ENCODE data around the gene DOCK2. TPM values are rescaled to one million over a fixed set of nuclear protein-coding genes. Genes with fewer than 3 reads are reported as not detected.

Gene DOCK2
- polyA plus RNA-seq, 1 donor (not counting 4 experiments of a cell fraction or from before 2014, with no cell fraction given) = 0.21 TPM

- H3K4me1 ChIP-seq (ENCODE audit: control insufficient read depth, extremely low read depth, insufficient read depth, low read length) = no peaks in the 10 kb centered on the region
- no peak for FAIRE-seq
- no peak overlapping the region for H3K27ac ChIP-seq (ENCODE audit: control insufficient read depth, insufficient read depth, low read length)
- H3K36me3 ChIP-seq (ENCODE audit: control insufficient read depth in 2 of 2, extremely low read depth in 1 of 2, insufficient read depth in 2 of 2, low read length in 2 of 2) = no peaks in the 10 kb centered on the region
- TF ChIP-seq, protein P1, sequence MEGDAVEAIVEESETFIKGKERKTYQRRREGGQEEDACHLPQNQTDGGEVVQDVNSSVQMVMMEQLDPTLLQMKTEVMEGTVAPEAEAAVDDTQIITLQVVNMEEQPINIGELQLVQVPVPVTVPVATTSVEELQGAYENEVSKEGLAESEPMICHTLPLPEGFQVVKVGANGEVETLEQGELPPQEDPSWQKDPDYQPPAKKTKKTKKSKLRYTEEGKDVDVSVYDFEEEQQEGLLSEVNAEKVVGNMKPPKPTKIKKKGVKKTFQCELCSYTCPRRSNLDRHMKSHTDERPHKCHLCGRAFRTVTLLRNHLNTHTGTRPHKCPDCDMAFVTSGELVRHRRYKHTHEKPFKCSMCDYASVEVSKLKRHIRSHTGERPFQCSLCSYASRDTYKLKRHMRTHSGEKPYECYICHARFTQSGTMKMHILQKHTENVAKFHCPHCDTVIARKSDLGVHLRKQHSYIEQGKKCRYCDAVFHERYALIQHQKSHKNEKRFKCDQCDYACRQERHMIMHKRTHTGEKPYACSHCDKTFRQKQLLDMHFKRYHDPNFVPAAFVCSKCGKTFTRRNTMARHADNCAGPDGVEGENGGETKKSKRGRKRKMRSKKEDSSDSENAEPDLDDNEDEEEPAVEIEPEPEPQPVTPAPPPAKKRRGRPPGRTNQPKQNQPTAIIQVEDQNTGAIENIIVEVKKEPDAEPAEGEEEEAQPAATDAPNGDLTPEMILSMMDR (optimal IDR thresholded peaks at IDR 0.05 in 1 of 3, IDR thresholded peaks at IDR 0.05 in 1 of 3, conservative IDR thresholded peaks at IDR 0.05 in 1 of 3; ENCODE audit: extremely low read depth in 1 of 3, insufficient read depth in 2 of 3, low read length in 3 of 3) = no peak
- no peak for TF ChIP-seq EZH2 (IDR thresholded peaks at IDR 0.05; ENCODE audit: low read length)
- no peak overlapping the region for H3K4me3 ChIP-seq (ENCODE audit: control insufficient read depth in 2 of 3, extremely low read depth in 1 of 3, insufficient read depth in 2 of 3, low read depth in 1 of 3, low read length in 3 of 3)
- no peak for DNase-seq (ENCODE audit: low read depth, low spot score)
- H3K9ac ChIP-seq (ENCODE audit: control insufficient read depth, extremely low read depth, insufficient read depth, low read length) = no peak overlapping the region
- H3K27me3 ChIP-seq (ENCODE audit: control insufficient read depth, extremely low read depth, insufficient read depth, low read length) = no peaks in the 10 kb centered on the region
- no peak overlapping the region for H3K4me2 ChIP-seq (ENCODE audit: control insufficient read depth, extremely low read depth, insufficient read depth, low read depth, low read length)
- no peak overlapping the region for H2AFZ ChIP-seq (ENCODE audit: control insufficient read depth, low read length)
- no peaks in the 10 kb centered on the region for H3K9me3 ChIP-seq (ENCODE audit: control insufficient read depth, low read depth, low read length)
- dilution Hi-C loops (cut with MboI; ENCODE audit: extremely low pct_ligation_motif_present, low sequenced_read_pairs) = no loop called here
- no peaks in the 10 kb centered on the region for H3K79me2 ChIP-seq (ENCODE audit: control insufficient read depth, insufficient read depth, low read length)
- H3K9me1 ChIP-seq (ENCODE audit: control insufficient read depth, extremely low read depth, insufficient read depth, low read length) = no peaks in the 10 kb centered on the region
- no peaks in the 10 kb centered on the region for H4K20me1 ChIP-seq (ENCODE audit: control insufficient read depth, extremely low read depth, insufficient read depth, low read length)
Measured at GRCh38 chr5:169964246-169964645, 327.2 kb downstream of the DOCK2 start.

GRCh38 chr5:169970339-169970738 is 333.3 kb downstream of the DOCK2 start:
- no peak overlapping the region for H3K27ac ChIP-seq (ENCODE audit: control insufficient read depth, insufficient read depth, low read length)
- no peak overlapping the region for H3K4me3 ChIP-seq (ENCODE audit: control insufficient read depth in 2 of 3, extremely low read depth in 1 of 3, insufficient read depth in 2 of 3, low read depth in 1 of 3, low read length in 3 of 3)
- H3K9me3 ChIP-seq (ENCODE audit: control insufficient read depth, low read depth, low read length) = no peaks in the 10 kb centered on the region
- H2AFZ ChIP-seq (ENCODE audit: control insufficient read depth, low read length) = no peak overlapping the region
- H3K4me2 ChIP-seq (ENCODE audit: control insufficient read depth, extremely low read depth, insufficient read depth, low read depth, low read length) = no peak overlapping the region
- no peak overlapping the region for H3K9ac ChIP-seq (ENCODE audit: control insufficient read depth, extremely low read depth, insufficient read depth, low read length)
- peaks cover 15% of the 10 kb centered on the region for H3K4me1 ChIP-seq (ENCODE audit: control insufficient read depth, extremely low read depth, insufficient read depth, low read length)
- no peak for DNase-seq (ENCODE audit: low read depth, low spot score)
- TF ChIP-seq EZH2 (IDR thresholded peaks at IDR 0.05; ENCODE audit: low read length) = no peak
- TF ChIP-seq, protein P1 (optimal IDR thresholded peaks at IDR 0.05 in 1 of 3, IDR thresholded peaks at IDR 0.05 in 1 of 3, conservative IDR thresholded peaks at IDR 0.05 in 1 of 3; ENCODE audit: extremely low read depth in 1 of 3, insufficient read depth in 2 of 3, low read length in 3 of 3) = no peak
- no peaks in the 10 kb centered on the region for H4K20me1 ChIP-seq (ENCODE audit: control insufficient read depth, extremely low read depth, insufficient read depth, low read length)
- no peaks in the 10 kb centered on the region for H3K36me3 ChIP-seq (ENCODE audit: control insufficient read depth in 2 of 2, extremely low read depth in 1 of 2, insufficient read depth in 2 of 2, low read length in 2 of 2)
- dilution Hi-C loops (cut with MboI; ENCODE audit: extremely low pct_ligation_motif_present, low sequenced_read_pairs) = no loop called here
- no peaks in the 10 kb centered on the region for H3K9me1 ChIP-seq (ENCODE audit: control insufficient read depth, extremely low read depth, insufficient read depth, low read length)
- H3K79me2 ChIP-seq (ENCODE audit: control insufficient read depth, insufficient read depth, low read length) = no peaks in the 10 kb centered on the region
- H3K27me3 ChIP-seq (ENCODE audit: control insufficient read depth, extremely low read depth, insufficient read depth, low read length) = no peaks in the 10 kb centered on the region
- no peak for FAIRE-seq

All from keratinocyte (primary cell).